Stimulated activated CD4-positive, alpha-beta T cell treated with anti-CD3 and anti-CD28 coated beads, TNF-alpha, amount 100 ng/mL, for 24 hours (primary cell): ENCODE data around the gene RAB4A.

Source experiments
- DNase-seq, 3 experiments: peaks; one replicate each; pipeline ENCODE4 v3.0.0-alpha.2; 2020; ENCODE audit warnings: low read depth in 3 of 3

RAB4A gene

DNA sequence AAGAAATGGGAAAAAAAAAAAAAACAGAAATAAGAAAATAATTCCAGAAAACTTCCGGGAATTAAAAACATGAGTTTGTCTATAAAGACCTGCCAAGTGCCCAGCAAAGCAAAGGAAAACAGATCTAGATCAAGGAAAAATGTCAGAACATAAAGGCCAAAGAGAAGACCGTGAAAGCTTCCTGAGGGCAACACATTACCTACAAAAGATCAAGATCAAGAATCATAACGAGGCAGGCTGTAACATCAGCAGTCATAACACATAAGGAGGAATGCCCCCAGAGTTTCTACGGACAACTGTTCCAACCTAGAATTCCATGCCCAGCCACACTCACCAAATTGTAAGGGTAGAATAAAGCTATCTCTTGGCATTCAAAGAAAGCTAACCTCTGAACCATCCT, 68.2 kb downstream of the RAB4A start:
- DNase-seq = no peak

GRCh38 chr1:229339520-229339919, 68.6 kb downstream of the RAB4A start:
- no peak for DNase-seq

DNA sequence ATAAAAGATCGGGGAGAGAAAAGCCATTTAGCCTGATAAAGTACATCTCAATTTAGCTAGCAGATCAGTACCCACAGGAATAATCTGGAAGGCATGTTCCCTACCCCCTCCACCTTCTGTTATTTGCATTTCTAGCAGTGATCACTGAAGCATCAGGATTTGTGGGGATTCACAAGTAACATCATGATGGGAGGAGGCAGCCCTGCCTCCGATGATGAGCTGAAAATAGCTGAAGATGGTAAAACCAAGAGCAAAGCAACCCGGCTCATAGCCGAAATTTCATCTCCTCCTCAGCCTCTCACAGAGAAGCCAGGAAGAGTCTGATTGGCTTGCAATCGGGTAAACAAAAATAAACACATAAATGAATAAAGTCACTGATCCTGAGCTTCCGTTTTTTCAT, 69.6 kb downstream of the RAB4A start:
- DNase-seq = no peak

GRCh38 chr1:229341774-229342655, 71.1 kb downstream of the RAB4A start:
- DNase-seq = peak; percentile 46 to 74 (median 55)

- peak in 2 of 3 experiments; percentile 21 to 48 for DNase-seq
These were observed 72.0 kb downstream of the RAB4A start, which contains the start of gene CCSAP for GRCh38 chr1:229342656-229343569. Gene CCSAP (minus strand): TSS chr1:229343047. CDS start chr1:229342465, 582 bp downstream.

- DNase-seq = no peak
These were observed 73.2 kb downstream of the RAB4A start for GRCh38 chr1:229344139-229344538.

DNA sequence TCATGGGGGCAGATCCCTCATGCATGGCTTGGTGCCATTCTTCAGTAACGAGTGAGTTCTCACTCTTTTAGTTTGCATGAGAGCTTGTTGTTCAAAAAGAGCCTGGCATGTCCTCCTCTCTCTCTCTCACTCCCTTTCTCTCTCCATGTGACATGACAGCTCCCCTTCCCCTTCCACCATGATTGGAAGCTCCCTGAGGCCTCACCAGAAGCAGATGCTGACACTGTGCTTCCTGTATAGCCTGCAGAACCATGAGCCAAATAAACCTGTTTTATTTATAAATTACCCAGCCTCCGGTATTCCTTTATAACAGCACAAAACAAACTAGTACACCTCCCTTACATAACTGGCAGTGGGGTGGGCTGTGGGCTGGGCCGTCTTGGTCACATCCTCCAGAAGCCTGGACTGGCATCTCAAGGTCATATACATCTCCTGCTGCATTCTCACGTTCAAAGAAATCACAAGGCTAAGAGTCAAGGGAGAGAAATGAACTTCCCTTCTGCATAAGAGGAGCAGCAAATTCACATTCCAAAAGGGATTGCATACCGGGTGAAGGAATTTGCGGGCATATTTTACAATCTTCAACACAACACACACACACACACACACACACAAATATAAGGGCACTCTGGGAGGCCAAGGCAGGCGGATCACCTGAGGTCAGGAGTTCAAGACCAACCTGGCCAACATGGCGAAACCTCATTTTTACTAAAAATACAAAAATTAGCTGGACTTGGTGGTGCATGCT, 74.2 kb downstream of the RAB4A start:
- DNase-seq = no peak

DNA sequence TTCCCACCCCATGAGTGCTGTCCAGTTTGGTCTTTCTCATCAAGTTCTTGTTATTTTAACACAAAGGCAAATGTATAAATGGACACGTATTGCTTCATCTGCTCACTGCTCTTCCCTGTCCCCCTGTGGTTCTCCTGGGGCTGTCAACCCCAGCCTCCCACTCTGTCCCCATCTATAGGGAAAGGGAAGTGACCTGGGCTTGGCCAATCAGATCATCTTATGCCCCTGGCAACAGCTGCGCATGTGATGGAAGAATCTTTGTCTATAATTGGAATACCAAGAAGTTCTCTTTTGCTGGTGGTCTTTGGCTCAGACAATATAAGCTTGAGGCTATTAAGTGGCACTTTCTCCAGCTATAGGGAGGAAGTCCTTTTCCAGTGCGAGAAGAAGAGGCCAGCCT, 76.6 kb downstream of the RAB4A start:
- DNase-seq = no peak

- DNase-seq = no peak
These were observed 78.8 kb downstream of the RAB4A start for GRCh38 chr1:229349463-229350385.

GRCh38 chr1:229352975-229353374, 82.1 kb downstream of the RAB4A start:
- no peak for DNase-seq

DNA sequence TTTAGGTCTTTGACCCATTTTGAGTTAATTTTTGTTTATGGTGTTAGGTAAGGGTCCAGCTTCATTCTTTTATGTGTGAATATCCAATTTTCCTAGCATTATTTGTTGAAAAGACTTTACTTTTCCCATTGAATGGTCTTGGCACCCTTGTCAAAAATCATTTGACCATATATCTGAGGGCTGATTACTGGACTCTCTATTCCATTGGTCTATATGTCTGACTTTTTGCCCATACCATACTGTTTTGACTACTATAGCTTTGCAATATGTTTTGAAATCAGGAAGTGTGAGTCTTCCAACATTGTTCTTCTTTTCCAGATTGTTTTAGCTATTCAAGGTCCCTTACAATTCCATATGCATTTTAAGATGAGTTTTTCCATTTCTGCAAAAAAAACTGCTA, 83.3 kb downstream of the RAB4A start:
- DNase-seq = no peak
